SK-N-SH treated with all-trans-retinoic acid at 6 μM for 48 hours (cell line): ENCODE measurements around the gene LRCH2.

Experiments used
- ARNTL ChIP-seq: fragments of 450-650 bp; formaldehyde crosslinking; IDR thresholded peaks from 2 replicates; pipeline ENCODE4 v1.5.0; 2020; ENCODE audit warnings: low read depth, mild to moderate bottlenecking, moderate library complexity, borderline replicate concordance
- CREB5 ChIP-seq: fragments of 250-450 bp; sonication (Bioruptor Pico); IDR thresholded peaks from 2 replicates; pipeline ENCODE4 v1.5.1; 2020; ENCODE audit warnings: low read depth, mild to moderate bottlenecking, moderate library complexity
- GLIS3 ChIP-seq: fragments of 250-450 bp; sonication (Bioruptor Pico); IDR thresholded peaks from 2 replicates; pipeline ENCODE4 v1.5.0; 2020; ENCODE audit warnings: mild to moderate bottlenecking, moderate library complexity
- ISL1 ChIP-seq: fragments of 250-450 bp; sonication (Bioruptor Pico); IDR thresholded peaks from 2 replicates; pipeline ENCODE4 v2.1.2; 2022; ENCODE audit warnings: mild to moderate bottlenecking, moderate library complexity
- PATZ1 ChIP-seq: fragments of 250-450 bp; sonication (Bioruptor Pico); IDR thresholded peaks from 2 replicates; pipeline ENCODE4 v1.8.0; 2020; ENCODE audit warnings: mild to moderate bottlenecking, moderate library complexity, borderline replicate concordance
- RARB ChIP-seq: fragments of 250-450 bp; sonication (Bioruptor Pico); IDR thresholded peaks from 2 replicates; pipeline ENCODE4 v1.8.0; 2021; ENCODE audit warnings: mild to moderate bottlenecking, moderate library complexity
- TSHZ2 ChIP-seq: fragments of 250-450 bp; sonication (Bioruptor Pico); IDR thresholded peaks from 2 replicates; pipeline ENCODE4 v1.5.0; 2020; ENCODE audit warnings: mild to moderate bottlenecking, moderate library complexity
- ZC3H10 ChIP-seq: fragments of 250-450 bp; sonication (Bioruptor Pico); IDR thresholded peaks from 2 replicates; pipeline ENCODE4 v1.5.1; 2021; ENCODE audit warnings: mild to moderate bottlenecking, moderate library complexity
- ZFP3 ChIP-seq: fragments of 250-450 bp; sonication (Bioruptor Pico); IDR thresholded peaks from 2 replicates; pipeline ENCODE4 v1.5.0; 2020; ENCODE audit warnings: mild to moderate bottlenecking, moderate library complexity
- ZFP30 ChIP-seq: fragments of 450-650 bp; formaldehyde crosslinking; IDR thresholded peaks from 2 replicates; pipeline ENCODE4 v1.5.0; 2022; ENCODE audit warnings: mild to moderate bottlenecking, moderate library complexity
- ZNF565 ChIP-seq: fragments of 450-650 bp; formaldehyde crosslinking; conservative IDR thresholded peaks from 2 replicates; pipeline ENCODE4 v1.5.0; 2020; ENCODE audit warnings: low read depth, mild to moderate bottlenecking, moderate library complexity
- ZNF8 ChIP-seq: fragments of 450-650 bp; formaldehyde crosslinking; IDR thresholded peaks from 2 replicates; pipeline ENCODE4 v1.5.0; 2020; ENCODE audit warnings: mild to moderate bottlenecking, moderate library complexity

- TF ChIP-seq ZFP3 (CRISPR knock-in tag) = no peak
- TF ChIP-seq ZFP30 (CRISPR knock-in tag) = no peak
- no peak for TF ChIP-seq CREB5
- TF ChIP-seq TSHZ2 (CRISPR knock-in tag) = no peak
- no peak for TF ChIP-seq ZC3H10 (CRISPR knock-in tag)
- no peak for TF ChIP-seq PATZ1 (CRISPR knock-in tag)
- TF ChIP-seq ARNTL (CRISPR knock-in tag) = no peak
- TF ChIP-seq ISL1 = no peak
- TF ChIP-seq ZNF8 (CRISPR knock-in tag) = no peak
- TF ChIP-seq GLIS3 (CRISPR knock-in tag) = no peak
- no peak for TF ChIP-seq ZNF565
- no peak for TF ChIP-seq RARB (CRISPR knock-in tag)
These were observed 881 bp downstream of the LRCH2 start for GRCh38 chrX:115232933-115233496.
